ENCODE measurements around the gene PTPN11. TPM values are rescaled to one million over a fixed set of nuclear protein-coding genes. Genes with fewer than 3 reads are reported as not detected.

Gene PTPN11
- polyA plus RNA-seq, 2 donors: 13.4 to 17.7 TPM

- Histone ChIP-seq H3K27me3 (ENCODE audit: control insufficient read depth in 1 of 2, insufficient read depth in 2 of 2, low read length in 2 of 2) (no peaks in the 10 kb centered on the region), H3K36me3 (ENCODE audit: control insufficient read depth in 2 of 2, insufficient read depth in 2 of 2, low read length in 1 of 2) (peaks cover 0 to 6% of the 10 kb centered on the region in 2 donors), H3K4me3 (ENCODE audit: low read depth in 1 of 2, low read length in 2 of 2) (no peak overlapping the region), H3K4me1 (ENCODE audit: control insufficient read depth in 2 of 2, insufficient read depth in 2 of 2, low read length in 1 of 2) (no peaks in the 10 kb centered on the region), H3K27ac (ENCODE audit: low read depth in 2 of 2, low read length in 1 of 2) (no peak overlapping the region), H3K9me3 (ENCODE audit: control insufficient read depth in 2 of 2, insufficient read depth in 1 of 2, low read depth in 1 of 2, low read length in 1 of 2) (no peaks in the 10 kb centered on the region)
Observed at GRCh38 chr12:112464605-112465004, 45.9 kb downstream of the PTPN11 start.

GRCh38 chr12:112466011-112466422, 47.3 kb downstream of the PTPN11 start:
- H3K27me3 ChIP-seq (ENCODE audit: control insufficient read depth in 1 of 2, insufficient read depth in 2 of 2, low read length in 2 of 2): no peaks in the 10 kb centered on the region
- H3K4me3 ChIP-seq (ENCODE audit: low read depth in 1 of 2, low read length in 2 of 2): no peak overlapping the region
- no peak overlapping the region for H3K27ac ChIP-seq (ENCODE audit: low read depth in 2 of 2, low read length in 1 of 2)
- H3K36me3 ChIP-seq (ENCODE audit: control insufficient read depth in 2 of 2, insufficient read depth in 2 of 2, low read length in 1 of 2): peaks cover 0 to 6% of the 10 kb centered on the region in 2 donors
- H3K4me1 ChIP-seq (ENCODE audit: control insufficient read depth in 2 of 2, insufficient read depth in 2 of 2, low read length in 1 of 2): no peaks in the 10 kb centered on the region
- H3K9me3 ChIP-seq (ENCODE audit: control insufficient read depth in 2 of 2, insufficient read depth in 1 of 2, low read depth in 1 of 2, low read length in 1 of 2): no peaks in the 10 kb centered on the region

GRCh38 chr12:112466835-112467234, 48.1 kb downstream of the PTPN11 start:
- WGBS, 2 donors: 97 to 98% methylated on average over 3 of the region's 3 CpGs
- peaks cover 0 to 6% of the 10 kb centered on the region in 2 donors for H3K36me3 ChIP-seq (ENCODE audit: control insufficient read depth in 2 of 2, insufficient read depth in 2 of 2, low read length in 1 of 2)
- H3K27ac ChIP-seq (ENCODE audit: low read depth in 2 of 2, low read length in 1 of 2): no peak overlapping the region
- H3K27me3 ChIP-seq (ENCODE audit: control insufficient read depth in 1 of 2, insufficient read depth in 2 of 2, low read length in 2 of 2): no peaks in the 10 kb centered on the region
- H3K4me3 ChIP-seq (ENCODE audit: low read depth in 1 of 2, low read length in 2 of 2): no peak overlapping the region
- H3K9me3 ChIP-seq (ENCODE audit: control insufficient read depth in 2 of 2, insufficient read depth in 1 of 2, low read depth in 1 of 2, low read length in 1 of 2): no peaks in the 10 kb centered on the region
- no peaks in the 10 kb centered on the region for H3K4me1 ChIP-seq (ENCODE audit: control insufficient read depth in 2 of 2, insufficient read depth in 2 of 2, low read length in 1 of 2)

- no peaks in the 10 kb centered on the region for H3K9me3 ChIP-seq (ENCODE audit: control insufficient read depth in 2 of 2, insufficient read depth in 1 of 2, low read depth in 1 of 2, low read length in 1 of 2)
- 82 to 86% methylated on average over 3 of the region's 3 CpGs for WGBS, 2 donors
- H3K27me3 ChIP-seq (ENCODE audit: control insufficient read depth in 1 of 2, insufficient read depth in 2 of 2, low read length in 2 of 2): no peaks in the 10 kb centered on the region
- H3K36me3 ChIP-seq (ENCODE audit: control insufficient read depth in 2 of 2, insufficient read depth in 2 of 2, low read length in 1 of 2): peaks cover 4 to 7% of the 10 kb centered on the region in 2 donors
- no peak overlapping the region for H3K4me3 ChIP-seq (ENCODE audit: low read depth in 1 of 2, low read length in 2 of 2)
- H3K4me1 ChIP-seq (ENCODE audit: control insufficient read depth in 2 of 2, insufficient read depth in 2 of 2, low read length in 1 of 2): no peaks in the 10 kb centered on the region
- H3K27ac ChIP-seq (ENCODE audit: low read depth in 2 of 2, low read length in 1 of 2): no peak overlapping the region
Observed at GRCh38 chr12:112468046-112468445, 49.3 kb downstream of the PTPN11 start.

GRCh38 chr12:112473056-112473455, 54.3 kb downstream of the PTPN11 start:
- Histone ChIP-seq H3K9me3 (ENCODE audit: control insufficient read depth in 2 of 2, insufficient read depth in 1 of 2, low read depth in 1 of 2, low read length in 1 of 2) (no peaks in the 10 kb centered on the region), H3K4me3 (ENCODE audit: low read depth in 1 of 2, low read length in 2 of 2) (no peak overlapping the region), H3K27ac (ENCODE audit: low read depth in 2 of 2, low read length in 1 of 2) (no peak overlapping the region), H3K27me3 (ENCODE audit: control insufficient read depth in 1 of 2, insufficient read depth in 2 of 2, low read length in 2 of 2) (no peaks in the 10 kb centered on the region), H3K36me3 (ENCODE audit: control insufficient read depth in 2 of 2, insufficient read depth in 2 of 2, low read length in 1 of 2) (peaks cover 6 to 12% of the 10 kb centered on the region in 2 donors), H3K4me1 (ENCODE audit: control insufficient read depth in 2 of 2, insufficient read depth in 2 of 2, low read length in 1 of 2) (no peaks in the 10 kb centered on the region)
- WGBS, 2 donors: 85 to 87% methylated on average over 4 of the region's 4 CpGs

GRCh38 chr12:112479413-112479812, 60.7 kb downstream of the PTPN11 start:
- no peak overlapping the region for H3K4me3 ChIP-seq (ENCODE audit: low read depth in 1 of 2, low read length in 2 of 2)
- peaks cover 0 to 2% of the 10 kb centered on the region in 2 donors for H3K9me3 ChIP-seq (ENCODE audit: control insufficient read depth in 2 of 2, insufficient read depth in 1 of 2, low read depth in 1 of 2, low read length in 1 of 2)
- no peaks in the 10 kb centered on the region for H3K4me1 ChIP-seq (ENCODE audit: control insufficient read depth in 2 of 2, insufficient read depth in 2 of 2, low read length in 1 of 2)
- H3K36me3 ChIP-seq (ENCODE audit: control insufficient read depth in 2 of 2, insufficient read depth in 2 of 2, low read length in 1 of 2): peaks cover 7 to 28% of the 10 kb centered on the region in 2 donors
- no peaks in the 10 kb centered on the region for H3K27me3 ChIP-seq (ENCODE audit: control insufficient read depth in 1 of 2, insufficient read depth in 2 of 2, low read length in 2 of 2)
- 100% methylated on average over 1 of the region's 1 CpG for WGBS, 2 donors
- H3K27ac ChIP-seq (ENCODE audit: low read depth in 2 of 2, low read length in 1 of 2): no peak overlapping the region

GRCh38 chr12:112480931-112481330, 62.2 kb downstream of the PTPN11 start:
- peaks cover 7 to 25% of the 10 kb centered on the region in 2 donors for H3K36me3 ChIP-seq (ENCODE audit: control insufficient read depth in 2 of 2, insufficient read depth in 2 of 2, low read length in 1 of 2)
- H3K27me3 ChIP-seq (ENCODE audit: control insufficient read depth in 1 of 2, insufficient read depth in 2 of 2, low read length in 2 of 2): no peaks in the 10 kb centered on the region
- 94 to 98% methylated on average over 4 of the region's 4 CpGs for WGBS, 2 donors
- H3K4me1 ChIP-seq (ENCODE audit: control insufficient read depth in 2 of 2, insufficient read depth in 2 of 2, low read length in 1 of 2): no peaks in the 10 kb centered on the region
- no peak overlapping the region for H3K4me3 ChIP-seq (ENCODE audit: low read depth in 1 of 2, low read length in 2 of 2)
- no peak overlapping the region for H3K27ac ChIP-seq (ENCODE audit: low read depth in 2 of 2, low read length in 1 of 2)
- H3K9me3 ChIP-seq (ENCODE audit: control insufficient read depth in 2 of 2, insufficient read depth in 1 of 2, low read depth in 1 of 2, low read length in 1 of 2): peaks cover 0 to 2% of the 10 kb centered on the region in 2 donors

GRCh38 chr12:112482733-112483132, 64.0 kb downstream of the PTPN11 start:
- Histone ChIP-seq H3K4me1 (ENCODE audit: control insufficient read depth in 2 of 2, insufficient read depth in 2 of 2, low read length in 1 of 2) (no peaks in the 10 kb centered on the region), H3K36me3 (ENCODE audit: control insufficient read depth in 2 of 2, insufficient read depth in 2 of 2, low read length in 1 of 2) (peaks cover 11 to 28% of the 10 kb centered on the region in 2 donors)
- 97 to 100% methylated on average over 2 of the region's 2 CpGs for WGBS, 2 donors

GRCh38 chr12:112486361-112486760, 67.6 kb downstream of the PTPN11 start:
- Histone ChIP-seq H3K27ac (ENCODE audit: low read depth in 2 of 2, low read length in 1 of 2) (no peak overlapping the region), H3K4me3 (ENCODE audit: low read depth in 1 of 2, low read length in 2 of 2) (no peak overlapping the region), H3K27me3 (ENCODE audit: control insufficient read depth in 1 of 2, insufficient read depth in 2 of 2, low read length in 2 of 2) (no peaks in the 10 kb centered on the region), H3K4me1 (ENCODE audit: control insufficient read depth in 2 of 2, insufficient read depth in 2 of 2, low read length in 1 of 2) (no peaks in the 10 kb centered on the region), H3K36me3 (ENCODE audit: control insufficient read depth in 2 of 2, insufficient read depth in 2 of 2, low read length in 1 of 2) (peaks cover 16 to 28% of the 10 kb centered on the region in 2 donors), H3K9me3 (ENCODE audit: control insufficient read depth in 2 of 2, insufficient read depth in 1 of 2, low read depth in 1 of 2, low read length in 1 of 2) (peaks cover 0 to 2% of the 10 kb centered on the region in 2 donors)
- 95 to 96% methylated on average over 12 of the region's 12 CpGs for WGBS, 2 donors

More at GRCh38 chr12:112482733-112483132, 64.0 kb downstream of the PTPN11 start:
- H3K9me3 ChIP-seq (ENCODE audit: control insufficient read depth in 2 of 2, insufficient read depth in 1 of 2, low read depth in 1 of 2, low read length in 1 of 2): peaks cover 0 to 2% of the 10 kb centered on the region in 2 donors
- H3K27me3 ChIP-seq (ENCODE audit: control insufficient read depth in 1 of 2, insufficient read depth in 2 of 2, low read length in 2 of 2): no peaks in the 10 kb centered on the region
- H3K27ac ChIP-seq (ENCODE audit: low read depth in 2 of 2, low read length in 1 of 2): no peak overlapping the region
- no peak overlapping the region for H3K4me3 ChIP-seq (ENCODE audit: low read depth in 1 of 2, low read length in 2 of 2)

- peaks cover 8 to 18% of the 10 kb centered on the region in 2 donors for H3K36me3 ChIP-seq (ENCODE audit: control insufficient read depth in 2 of 2, insufficient read depth in 2 of 2, low read length in 1 of 2)
- no peaks in the 10 kb centered on the region for H3K9me3 ChIP-seq (ENCODE audit: control insufficient read depth in 2 of 2, insufficient read depth in 1 of 2, low read depth in 1 of 2, low read length in 1 of 2)
- 78 to 88% methylated on average over 6 of the region's 6 CpGs for WGBS, 2 donors
- no peak overlapping the region for H3K27ac ChIP-seq (ENCODE audit: low read depth in 2 of 2, low read length in 1 of 2)
- H3K4me3 ChIP-seq (ENCODE audit: low read depth in 1 of 2, low read length in 2 of 2): no peak overlapping the region
- no peaks in the 10 kb centered on the region for H3K4me1 ChIP-seq (ENCODE audit: control insufficient read depth in 2 of 2, insufficient read depth in 2 of 2, low read length in 1 of 2)
- no peaks in the 10 kb centered on the region for H3K27me3 ChIP-seq (ENCODE audit: control insufficient read depth in 1 of 2, insufficient read depth in 2 of 2, low read length in 2 of 2)
Observed at GRCh38 chr12:112488257-112488876, 69.6 kb downstream of the PTPN11 start.
